ENCODE results near the gene ALDH3A2.

DNA sequence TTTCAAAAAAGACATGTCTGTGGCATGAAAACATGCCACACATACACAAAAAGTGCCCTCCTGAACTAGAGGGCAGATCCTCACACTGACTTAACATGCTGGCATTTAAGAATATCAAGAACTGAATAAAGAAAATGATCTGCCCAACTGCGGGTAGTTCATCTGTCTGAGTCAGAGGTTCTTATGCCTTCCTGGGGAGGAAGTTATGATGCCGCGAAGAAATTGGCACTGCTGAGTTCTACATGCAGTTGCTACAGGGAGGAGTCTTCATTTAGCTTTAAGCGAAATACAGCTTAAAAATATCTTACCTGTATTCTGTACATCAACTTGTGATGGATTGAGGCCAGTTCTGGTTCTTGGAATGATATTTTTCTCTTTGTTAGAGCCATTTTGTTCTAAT lies 6.3 kb downstream of the ALDH3A2 start:
- TF ChIP-seq POLR2AphosphoS5 (IDR thresholded peaks at IDR 0.05; ENCODE audit: low read depth, low read length) (no peak), SIN3A (IDR thresholded peaks at IDR 0.05; ENCODE audit: borderline replicate concordance, insufficient read depth, low read depth, low read length) (no peak), TCF7L2 (IDR thresholded peaks at IDR 0.05; ENCODE audit: low read depth, low read length) (no peak)
- TF ChIP-seq, protein P1, sequence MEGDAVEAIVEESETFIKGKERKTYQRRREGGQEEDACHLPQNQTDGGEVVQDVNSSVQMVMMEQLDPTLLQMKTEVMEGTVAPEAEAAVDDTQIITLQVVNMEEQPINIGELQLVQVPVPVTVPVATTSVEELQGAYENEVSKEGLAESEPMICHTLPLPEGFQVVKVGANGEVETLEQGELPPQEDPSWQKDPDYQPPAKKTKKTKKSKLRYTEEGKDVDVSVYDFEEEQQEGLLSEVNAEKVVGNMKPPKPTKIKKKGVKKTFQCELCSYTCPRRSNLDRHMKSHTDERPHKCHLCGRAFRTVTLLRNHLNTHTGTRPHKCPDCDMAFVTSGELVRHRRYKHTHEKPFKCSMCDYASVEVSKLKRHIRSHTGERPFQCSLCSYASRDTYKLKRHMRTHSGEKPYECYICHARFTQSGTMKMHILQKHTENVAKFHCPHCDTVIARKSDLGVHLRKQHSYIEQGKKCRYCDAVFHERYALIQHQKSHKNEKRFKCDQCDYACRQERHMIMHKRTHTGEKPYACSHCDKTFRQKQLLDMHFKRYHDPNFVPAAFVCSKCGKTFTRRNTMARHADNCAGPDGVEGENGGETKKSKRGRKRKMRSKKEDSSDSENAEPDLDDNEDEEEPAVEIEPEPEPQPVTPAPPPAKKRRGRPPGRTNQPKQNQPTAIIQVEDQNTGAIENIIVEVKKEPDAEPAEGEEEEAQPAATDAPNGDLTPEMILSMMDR (IDR thresholded peaks at IDR 0.05), result no peak
- TF ChIP-seq, protein P2, sequence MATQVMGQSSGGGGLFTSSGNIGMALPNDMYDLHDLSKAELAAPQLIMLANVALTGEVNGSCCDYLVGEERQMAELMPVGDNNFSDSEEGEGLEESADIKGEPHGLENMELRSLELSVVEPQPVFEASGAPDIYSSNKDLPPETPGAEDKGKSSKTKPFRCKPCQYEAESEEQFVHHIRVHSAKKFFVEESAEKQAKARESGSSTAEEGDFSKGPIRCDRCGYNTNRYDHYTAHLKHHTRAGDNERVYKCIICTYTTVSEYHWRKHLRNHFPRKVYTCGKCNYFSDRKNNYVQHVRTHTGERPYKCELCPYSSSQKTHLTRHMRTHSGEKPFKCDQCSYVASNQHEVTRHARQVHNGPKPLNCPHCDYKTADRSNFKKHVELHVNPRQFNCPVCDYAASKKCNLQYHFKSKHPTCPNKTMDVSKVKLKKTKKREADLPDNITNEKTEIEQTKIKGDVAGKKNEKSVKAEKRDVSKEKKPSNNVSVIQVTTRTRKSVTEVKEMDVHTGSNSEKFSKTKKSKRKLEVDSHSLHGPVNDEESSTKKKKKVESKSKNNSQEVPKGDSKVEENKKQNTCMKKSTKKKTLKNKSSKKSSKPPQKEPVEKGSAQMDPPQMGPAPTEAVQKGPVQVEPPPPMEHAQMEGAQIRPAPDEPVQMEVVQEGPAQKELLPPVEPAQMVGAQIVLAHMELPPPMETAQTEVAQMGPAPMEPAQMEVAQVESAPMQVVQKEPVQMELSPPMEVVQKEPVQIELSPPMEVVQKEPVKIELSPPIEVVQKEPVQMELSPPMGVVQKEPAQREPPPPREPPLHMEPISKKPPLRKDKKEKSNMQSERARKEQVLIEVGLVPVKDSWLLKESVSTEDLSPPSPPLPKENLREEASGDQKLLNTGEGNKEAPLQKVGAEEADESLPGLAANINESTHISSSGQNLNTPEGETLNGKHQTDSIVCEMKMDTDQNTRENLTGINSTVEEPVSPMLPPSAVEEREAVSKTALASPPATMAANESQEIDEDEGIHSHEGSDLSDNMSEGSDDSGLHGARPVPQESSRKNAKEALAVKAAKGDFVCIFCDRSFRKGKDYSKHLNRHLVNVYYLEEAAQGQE (IDR thresholded peaks at IDR 0.05; ENCODE audit: insufficient read depth in 1 of 2, low read depth in 2 of 2, low read length in 1 of 2), result no peak
